ENCODE results near the gene C19orf47.
"Not testable (repeated sequence)": the region's sequence is repeated elsewhere in the genome, so short reads cannot be mapped to it uniquely, and the experiment has no call there.

The C19orf47 gene

DNA sequence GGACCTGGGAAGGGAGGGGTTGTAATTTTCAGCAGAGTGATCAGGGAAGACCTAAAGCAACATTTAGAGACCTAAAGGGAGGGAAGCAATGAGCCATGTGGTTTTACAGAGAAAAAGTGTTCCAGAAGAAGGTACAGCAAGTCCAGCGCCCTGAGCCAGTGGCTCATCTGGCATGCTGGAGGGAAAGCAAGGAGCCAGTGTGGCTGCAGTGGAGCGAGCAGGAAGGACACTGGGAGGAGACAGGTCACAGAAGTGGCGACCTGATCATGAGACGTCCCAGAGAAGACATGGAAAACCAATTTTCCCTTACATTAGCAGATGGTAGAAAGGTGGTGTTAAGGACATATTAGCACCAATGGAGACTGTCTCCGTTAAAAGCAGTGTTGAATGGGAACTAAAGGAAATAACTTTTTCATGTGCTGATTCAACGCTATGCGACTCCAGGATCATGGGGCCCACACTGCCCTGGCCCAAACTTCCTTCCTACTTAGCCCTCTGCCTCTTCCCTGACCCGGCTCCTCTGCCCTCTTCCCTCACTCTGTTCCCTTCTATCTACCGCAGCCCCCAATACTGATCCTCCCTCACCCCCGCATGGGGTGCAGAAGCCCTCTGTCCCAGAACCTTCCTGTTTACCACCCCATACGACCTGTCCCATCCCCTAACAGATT is 5.4 kb downstream of the C19orf47 start:
- DNase-seq: no peak

DNA sequence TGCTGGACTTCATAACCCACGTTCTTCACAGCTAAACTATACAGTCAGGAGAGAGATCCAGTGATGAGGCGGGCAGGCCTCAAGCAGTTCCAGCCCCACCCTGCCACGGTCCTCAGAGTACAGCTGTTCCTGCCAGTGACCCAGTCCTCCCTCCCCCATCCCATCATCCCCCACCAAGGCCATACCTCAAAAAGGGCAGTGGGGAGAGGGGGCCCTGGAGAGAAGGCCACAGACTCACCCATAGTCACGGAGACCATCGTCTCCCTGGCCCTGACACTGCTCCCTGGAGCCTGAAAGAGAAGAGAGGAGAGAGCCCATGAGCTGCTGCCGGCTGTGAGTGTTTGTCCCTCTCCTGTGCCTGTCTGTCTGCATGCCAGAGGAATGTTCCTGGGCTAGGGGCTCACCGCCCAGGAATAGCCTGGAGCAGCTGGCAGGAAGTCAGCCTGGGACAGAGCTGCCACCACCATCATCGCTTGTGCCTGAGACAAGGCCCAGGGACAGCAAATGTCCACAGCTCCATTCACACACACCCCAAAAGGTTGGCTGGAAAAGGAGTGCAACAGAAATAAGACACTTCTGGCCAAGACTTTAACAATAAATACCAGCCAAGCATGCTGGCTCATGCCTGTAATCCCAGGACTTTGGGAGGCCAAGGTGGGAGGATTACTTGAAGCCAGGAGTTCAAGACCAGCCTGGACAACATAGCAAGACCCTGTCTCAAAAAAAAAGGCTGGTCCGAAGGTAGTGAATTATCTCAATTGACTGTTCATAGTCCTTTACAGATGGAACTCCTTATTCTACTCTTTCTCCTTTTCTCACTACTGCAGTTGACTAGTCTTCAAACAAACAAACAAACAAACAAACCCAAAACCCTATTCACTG is 6.4 kb downstream of the C19orf47 start:
- no peak for DNase-seq

DNA sequence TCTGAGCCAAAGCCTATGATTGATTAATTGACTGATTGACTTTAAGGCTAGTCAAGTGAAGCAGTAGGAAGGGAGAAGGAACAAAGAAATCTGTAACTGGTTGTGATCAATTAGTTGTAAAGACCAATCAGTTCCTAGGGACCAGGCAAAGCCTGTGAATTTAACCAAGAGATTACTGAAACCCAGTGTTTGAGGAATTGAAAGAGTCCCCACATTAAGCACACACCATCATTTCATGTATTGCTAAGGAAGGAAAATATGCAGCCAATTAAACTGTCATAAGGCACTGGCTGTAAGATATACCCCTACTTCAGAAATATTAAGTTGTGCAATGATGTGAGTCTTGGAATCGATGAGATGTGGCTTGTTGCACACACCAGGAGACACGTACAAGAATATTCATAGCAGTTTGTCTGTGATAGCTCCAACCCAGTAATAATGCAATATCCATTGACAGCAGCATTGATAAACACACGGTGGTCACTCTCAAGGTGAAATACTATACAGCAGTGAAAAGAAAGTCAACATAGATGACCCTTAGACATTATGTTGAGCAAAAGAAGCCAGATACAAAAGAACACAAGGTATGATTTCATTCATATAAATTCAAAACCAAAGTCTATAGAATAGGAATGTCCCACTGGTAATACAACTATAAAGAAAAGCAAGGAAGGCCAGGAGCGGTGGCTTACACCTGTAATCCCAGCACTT is 9.0 kb downstream of the C19orf47 start:
- DNase-seq: no peak

DNA sequence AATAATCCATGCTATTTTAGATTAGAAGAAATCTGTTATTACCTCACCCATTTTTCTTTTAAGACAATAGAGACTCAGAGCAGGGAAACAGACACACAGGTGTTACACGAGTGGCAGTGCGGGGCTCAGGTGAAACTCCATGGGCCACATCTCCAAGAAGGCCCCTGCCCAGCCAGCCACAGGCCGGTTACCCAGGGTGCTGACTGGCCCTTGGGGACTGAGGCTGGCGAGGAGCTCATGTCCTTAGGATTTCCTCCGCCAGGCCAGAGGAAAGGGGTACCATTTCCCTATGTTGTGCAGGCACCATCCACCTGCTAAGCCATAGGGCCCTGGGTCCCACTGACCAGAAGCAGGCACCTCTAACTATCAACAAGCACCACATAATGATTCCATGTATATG is 10.6 kb downstream of the C19orf47 start:
- DNase-seq: no peak

DNA sequence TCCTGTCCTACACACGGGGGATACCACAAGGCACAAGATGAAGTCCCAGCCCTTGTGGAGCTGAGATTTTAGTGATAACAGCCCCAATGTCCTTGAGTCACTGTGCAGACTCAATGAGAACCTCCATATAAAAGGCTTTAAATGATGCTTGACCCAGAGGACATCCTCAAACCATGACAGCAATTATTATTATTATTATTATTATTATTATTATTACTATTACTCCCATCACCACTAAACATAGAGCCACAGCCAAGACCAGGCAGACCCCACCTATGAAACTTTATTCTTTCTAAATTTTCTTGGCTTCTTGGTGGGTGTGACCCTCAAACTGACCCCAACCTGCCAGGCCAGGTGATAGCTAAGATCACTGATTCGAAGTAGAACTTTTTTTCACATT is 11.1 kb downstream of the C19orf47 start:
- no peak for DNase-seq

DNA sequence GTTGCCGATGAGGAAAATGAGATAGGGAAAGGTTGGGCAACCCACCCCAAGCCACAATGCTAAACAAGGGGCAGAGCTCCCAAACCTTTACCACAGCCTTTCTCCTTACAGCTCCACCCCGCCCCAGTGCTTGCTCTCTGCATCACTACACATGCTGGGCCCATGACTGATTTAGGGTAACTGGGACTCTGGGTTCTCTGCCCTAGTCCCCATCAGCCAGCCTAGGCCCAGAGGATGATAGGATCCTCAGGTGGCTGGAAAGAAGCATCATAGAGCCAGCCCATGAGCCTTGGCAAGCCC is 11.6 kb downstream of the C19orf47 start:
- no peak for DNase-seq

DNA sequence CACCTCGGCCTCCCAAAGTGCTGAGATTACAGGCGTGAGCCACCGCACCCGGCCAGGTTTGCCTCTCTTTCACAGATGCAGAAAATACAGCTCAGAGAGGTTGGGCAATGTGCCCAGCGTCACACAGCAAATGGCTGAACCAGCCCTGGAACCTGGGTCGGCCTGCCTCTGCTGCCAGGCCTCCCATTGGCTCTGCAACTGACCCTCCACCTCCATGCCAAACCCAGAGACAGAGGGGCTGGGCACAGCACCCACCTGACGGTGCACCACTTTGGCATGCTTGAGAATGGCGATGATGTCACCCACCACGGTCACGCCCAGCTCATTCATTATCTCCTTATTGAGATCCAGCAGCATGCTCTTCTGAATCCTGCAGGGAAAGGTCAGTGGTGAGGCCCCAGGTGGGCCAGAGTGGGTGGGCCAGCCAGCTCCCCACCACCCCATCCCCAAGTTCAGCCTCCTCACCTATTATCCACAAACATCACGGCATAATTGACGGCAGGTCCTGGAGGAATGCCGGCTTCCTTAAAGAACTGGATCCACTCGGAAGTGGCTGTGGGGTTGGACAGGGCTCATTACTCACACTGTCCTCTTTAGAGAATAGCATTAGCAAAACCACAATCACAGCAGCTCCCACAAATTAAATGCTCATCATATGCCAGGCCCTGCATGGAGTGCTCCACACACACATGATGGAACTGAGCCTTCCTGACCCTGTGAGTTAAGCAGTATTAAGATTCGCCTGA is 12.2 kb downstream of the C19orf47 start:
- no peak for DNase-seq

DNA sequence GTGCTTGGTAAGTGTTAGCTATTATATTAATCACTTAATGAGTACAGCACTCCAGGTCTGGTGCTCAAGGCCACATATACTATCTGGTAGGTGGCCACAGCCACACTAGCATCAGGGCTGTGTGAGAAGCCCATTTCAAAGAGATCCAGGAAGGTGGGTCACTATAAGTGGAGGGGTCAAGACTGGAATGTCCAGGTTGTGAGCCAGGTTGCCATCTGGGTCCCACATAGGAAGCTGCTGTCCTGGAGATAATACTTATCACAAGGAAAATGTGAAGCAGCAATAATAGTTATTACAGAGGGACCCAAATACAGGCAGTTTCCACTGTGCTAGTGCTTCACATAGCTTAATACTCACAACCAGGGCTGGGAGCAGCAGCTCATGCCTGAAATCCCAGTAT is 13.1 kb downstream of the C19orf47 start:
- DNase-seq: no peak

DNA sequence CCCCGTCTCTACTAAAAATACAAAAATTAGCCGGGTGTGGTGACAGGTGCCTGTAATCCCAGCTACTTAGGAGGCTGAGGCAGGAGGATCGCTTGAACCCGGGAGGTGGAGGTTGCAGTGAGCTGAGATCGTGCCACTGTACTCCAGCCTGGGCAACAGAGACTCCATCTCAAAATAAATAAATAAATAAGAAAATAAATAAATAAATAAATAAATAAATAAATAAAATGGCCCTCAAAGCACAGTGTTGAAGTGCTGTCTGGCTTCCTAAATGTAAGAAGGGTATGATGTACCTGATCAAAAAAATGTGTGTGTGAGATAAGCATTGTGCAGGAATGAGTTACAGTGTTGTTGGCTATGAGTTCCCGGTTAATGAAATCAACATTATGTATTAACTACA is 15.1 kb downstream of the C19orf47 start:
- DNase-seq: not testable (repeated sequence)

DNA sequence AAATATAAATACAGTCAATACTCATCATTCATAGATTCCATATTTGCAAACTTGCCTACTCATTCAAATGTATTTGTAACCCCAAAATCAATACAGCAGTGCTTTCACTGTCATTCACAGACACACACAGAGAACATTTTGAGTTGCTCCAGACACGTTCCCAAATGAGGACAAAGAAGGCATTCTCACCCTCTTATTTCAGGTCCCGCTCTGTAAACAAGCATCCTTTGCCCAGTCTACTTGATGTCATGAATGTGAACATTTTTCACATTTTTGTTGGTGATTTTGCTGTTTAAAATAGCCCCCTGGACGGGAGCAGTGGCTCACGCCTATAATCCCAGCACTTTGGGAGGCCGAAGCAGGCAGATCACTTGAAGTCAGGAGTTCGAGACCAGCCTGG is 15.5 kb downstream of the C19orf47 start:
- no peak for DNase-seq

DNA sequence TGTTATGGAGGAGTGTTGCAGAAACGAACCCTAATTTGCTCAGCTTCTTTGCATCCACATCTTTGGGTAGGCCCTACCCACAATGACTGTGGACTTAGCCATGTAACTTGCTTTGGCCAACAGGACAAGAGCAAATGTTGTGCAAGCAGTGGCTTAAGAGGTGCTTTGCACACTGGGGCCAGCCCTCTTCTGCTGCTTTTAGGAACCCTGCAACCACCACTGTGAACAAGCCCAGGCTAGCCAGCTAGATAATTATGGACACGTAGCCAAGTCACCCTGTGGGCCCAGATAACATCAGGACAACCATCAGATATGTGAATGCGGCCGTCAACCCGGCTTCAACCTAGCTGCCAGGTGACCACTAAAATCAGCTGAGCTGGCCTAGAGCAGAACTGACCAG is 17.1 kb downstream of the C19orf47 start:
- no peak for DNase-seq

DNA sequence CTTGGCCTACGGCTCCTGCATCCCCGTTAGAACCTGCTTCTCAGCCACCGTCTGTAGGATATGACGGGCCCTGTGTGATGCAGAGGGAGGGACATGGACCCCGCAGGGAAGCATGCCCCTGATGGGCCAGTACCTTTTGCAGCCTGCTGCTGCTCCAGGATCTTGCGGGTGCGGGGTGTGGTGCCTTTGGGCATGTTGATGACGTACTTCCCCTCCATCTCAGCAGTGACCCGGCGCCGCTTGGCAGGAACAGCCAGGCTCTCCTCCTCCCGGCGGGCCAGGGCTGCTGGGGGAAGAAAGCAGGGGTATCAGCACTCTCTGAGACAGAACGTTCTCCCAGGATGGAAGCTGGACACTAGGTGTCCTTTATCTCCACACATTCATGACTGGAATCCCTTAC is 22.0 kb downstream of the C19orf47 start:
- DNase-seq: no peak

DNA sequence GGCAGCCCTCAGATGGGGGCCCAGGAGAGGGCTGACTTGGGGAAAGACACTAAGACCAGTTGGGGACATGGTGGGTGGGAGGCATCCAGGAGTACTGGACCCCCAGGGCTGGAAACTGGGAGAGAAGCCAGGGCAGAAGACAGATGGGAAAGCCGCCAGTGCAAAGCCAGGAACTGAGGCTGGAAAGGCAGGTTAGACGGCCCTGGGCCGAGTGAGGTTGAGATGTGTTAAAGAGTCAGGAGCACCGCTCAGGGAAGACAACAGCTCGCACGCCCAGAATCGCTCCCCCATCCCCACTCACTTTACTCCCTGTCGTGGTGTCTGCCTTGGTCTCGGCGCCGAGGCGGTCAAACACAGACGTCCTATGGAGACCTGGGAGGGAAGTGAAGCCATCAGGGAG is 24.5 kb downstream of the C19orf47 start:
- DNase-seq: no peak

DNA sequence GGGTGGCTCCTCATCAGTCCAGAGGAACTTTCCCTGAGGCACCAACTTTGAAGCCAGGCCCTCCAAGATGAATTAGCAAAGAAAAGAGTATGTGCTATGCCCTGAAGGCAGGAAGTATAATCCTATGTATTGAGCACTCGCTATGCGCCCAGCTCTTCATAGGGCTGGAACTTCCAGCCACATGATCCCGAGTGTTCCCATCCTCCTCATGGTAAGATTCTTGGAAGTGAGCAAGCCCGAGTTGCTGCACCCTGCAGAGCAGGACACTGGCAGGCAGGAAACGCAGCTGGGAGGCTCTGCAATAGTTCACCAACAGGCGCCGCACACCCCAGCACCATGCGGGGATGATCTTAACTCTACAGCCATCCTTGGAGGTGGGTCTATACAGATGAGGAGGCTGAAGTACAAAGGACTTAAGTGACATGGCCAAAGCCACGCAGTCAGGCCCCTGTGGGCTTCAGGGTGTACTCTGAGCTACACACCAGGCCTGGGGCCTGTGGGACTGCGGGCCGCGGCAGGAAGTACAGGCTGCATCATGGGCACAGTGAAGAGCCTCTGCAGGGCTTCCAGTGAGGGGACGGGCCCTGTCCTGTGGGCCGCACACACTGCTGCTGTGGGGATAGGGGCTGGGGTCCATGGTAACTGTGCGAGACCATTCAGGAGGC is 25.1 kb downstream of the C19orf47 start:
- DNase-seq: no peak

DNA sequence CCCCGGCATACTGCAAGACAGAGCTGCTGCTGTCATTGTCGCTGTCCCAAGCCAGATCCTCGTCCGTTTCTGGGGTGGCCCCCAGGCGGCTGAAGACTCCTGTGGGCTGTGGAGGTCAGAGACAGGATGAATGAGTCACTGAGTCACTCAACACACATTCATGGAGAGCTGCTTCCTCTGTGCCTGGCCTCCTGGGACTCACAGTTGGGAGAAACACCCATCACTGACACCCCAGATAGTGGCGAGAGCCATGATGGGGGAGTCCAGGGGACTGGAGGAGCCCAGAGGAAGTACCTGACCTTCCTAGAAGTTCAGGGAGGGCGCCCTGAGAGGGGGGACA is 26.0 kb downstream of the C19orf47 start:
- no peak for DNase-seq

DNA sequence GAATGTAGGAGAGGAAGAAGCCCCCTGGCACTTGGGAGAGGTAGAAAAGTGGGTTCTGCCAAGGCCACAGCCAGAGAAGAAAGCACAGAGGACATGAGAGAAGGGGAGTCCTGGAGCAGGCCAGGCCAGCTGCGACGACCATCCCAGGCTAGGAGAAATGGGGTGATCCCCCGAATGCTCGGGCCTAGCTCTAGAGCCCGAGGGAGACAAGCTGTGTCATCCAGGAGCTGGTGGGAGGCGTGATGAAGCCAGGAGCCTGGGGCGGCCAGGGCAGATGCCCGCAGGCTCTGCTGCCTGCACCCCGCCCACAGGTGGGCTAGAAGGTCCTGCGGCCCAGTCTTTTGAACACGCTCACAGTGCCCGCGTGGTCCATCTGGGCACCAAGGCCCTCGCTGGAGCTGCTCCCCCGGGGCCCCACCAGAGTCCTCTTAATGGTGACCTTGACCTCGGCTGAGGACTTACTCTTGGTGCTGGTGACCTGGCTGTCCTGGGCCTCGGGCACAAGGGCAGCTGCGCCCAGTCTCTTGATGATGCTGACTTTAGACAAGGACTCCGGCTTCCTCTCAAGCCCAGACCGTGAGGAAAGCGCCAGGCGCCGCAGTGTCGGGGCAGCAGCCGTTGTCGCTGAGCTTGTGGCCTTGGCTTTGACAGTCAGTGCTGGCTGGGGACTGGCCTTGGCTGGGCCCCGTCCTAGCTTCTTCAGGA is 26.5 kb downstream of the C19orf47 start:
- no peak for DNase-seq

DNA sequence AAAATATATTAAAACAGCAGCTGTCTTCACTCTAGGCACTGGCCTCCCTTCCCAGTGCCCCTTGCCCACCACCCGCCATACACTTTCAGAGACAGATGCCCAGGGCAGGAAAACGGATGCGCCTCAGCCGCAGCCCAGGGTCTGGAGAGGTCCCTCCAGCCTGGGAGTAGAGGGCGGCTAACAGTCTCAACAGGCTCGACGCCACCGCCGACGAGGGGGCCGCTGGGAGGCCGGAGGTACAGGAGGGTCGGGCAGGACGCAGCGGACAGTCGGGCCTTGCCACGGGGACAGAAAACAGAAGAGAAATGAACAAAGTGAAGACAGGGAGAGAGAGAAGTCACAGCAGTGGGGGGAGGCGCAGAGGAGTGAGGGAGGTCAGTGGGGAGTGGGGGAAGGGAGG is 27.1 kb downstream of the C19orf47 start:
- DNase-seq: no peak

DNA sequence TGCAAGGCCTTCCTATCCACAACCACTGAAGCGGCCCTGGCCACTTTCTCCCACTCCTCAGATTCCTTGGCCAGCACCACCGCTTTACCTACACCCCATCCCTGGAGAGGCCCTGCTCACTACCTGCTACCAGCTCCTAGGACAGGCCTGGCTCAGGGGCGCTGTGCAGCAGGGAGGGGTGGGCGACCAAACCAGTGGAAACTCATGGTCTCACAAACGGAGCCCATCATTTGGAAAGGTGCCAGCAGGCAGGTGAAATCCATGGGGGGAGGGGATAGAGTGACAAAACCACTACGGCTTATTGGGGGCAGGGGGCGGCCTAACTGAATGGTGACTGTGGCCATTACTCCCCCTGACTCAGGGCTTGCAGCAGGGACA is 27.6 kb downstream of the C19orf47 start:
- no peak for DNase-seq

DNA sequence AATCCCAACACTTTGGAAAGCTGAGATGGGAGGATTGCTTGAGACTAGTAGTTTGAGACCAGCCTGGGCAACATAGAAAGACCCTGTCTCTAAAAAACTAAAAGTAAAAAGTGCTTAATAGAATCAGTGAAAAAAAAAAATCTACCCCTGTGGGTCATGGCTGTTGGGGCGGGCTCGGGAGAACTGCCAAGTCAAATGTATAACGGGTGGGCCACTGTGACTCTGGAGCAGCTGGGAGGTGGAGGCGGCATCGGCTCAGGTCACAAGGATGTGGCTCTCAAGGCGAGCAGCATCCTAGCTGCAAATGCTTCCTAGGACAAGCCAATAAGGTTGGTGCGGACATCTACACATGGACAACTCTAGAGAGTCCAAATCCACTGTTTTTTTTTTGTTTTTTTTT is 30.9 kb downstream of the C19orf47 start:
- DNase-seq: no peak

DNA sequence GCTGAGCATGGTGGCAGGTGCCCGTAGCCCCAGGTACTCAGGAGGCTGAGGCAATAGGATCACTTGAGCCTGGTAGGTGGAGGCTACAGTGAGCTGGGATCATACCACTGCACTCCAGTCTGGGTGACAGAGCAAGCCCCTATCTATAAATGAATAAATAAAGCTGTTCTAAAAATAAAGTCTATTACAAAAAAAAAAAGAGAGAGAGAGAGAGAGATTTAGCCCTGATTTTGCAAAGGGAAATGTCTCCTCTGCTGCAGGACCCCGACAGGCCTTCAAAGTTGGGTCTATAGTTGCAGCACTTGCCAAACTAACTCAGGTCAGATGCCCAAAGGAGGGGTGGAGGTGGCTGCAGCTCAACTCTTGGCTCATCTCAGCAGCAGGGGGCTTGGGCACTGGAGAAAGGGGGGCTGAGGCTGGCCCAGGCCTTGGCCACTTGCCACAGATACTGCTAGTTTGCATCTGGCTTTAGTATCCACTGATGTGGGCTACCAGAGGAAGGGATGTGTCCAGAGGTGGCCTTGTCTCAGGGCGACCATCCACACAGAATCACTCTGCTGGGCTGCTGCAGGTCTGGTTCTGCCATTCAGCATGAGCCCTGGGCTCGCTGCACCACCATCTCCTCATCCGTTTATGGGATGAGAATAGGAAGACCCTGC is 32.3 kb downstream of the C19orf47 start:
- no peak for DNase-seq

DNA sequence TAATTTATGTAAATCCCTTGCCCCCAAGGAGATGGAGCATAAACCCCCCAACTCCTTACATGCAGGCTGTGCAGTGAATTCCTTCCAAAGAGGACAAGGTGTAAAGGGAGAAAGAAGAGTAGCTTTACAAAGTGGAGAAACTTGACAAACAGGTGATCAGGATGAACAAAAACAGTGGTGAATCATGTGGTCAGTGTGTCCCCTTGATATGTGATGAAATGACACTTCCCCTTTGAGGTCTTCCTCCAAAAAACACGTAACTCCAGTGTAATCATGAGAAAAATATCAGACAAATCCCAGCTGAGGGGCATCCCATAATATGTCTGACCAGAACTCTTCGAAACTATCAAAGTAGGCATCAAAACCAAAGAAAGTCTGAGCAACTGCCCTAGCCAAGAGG is 33.5 kb downstream of the C19orf47 start:
- DNase-seq: no peak

All from fibroblast of skin of right biceps (primary cell).